GM23248 (cell line): Measurements from ENCODE around the gene ZBED4. TPM values are rescaled to one million over a fixed set of nuclear protein-coding genes. Genes with fewer than 3 reads are reported as not detected.

Experiments used
- DNase-seq: peaks from one replicate; pipeline ENCODE4 v3.0.0-alpha.2; 2015
- H2AFZ ChIP-seq: fragments of 200-600 bp; sonication (generic); 2 replicates; pipeline ENCODE4 v1.6.1; 2016; ENCODE audit warnings: antibody characterized with exemption
- H3F3A ChIP-seq: fragments of 200-600 bp; sonication (generic); 2 replicates; pipeline ENCODE4 v1.6.1; 2016; ENCODE audit warnings: mild to moderate bottlenecking, antibody characterized with exemption, mixed run types; ENCODE audit not compliant: insufficient read depth
- H3K27ac ChIP-seq: fragments of 200-600 bp; sonication (generic); 2 replicates; pipeline ENCODE4 v1.5.1; 2016; ENCODE audit warnings: mild to moderate bottlenecking
- H3K27me3 ChIP-seq: fragments of 200-600 bp; sonication (generic); replicated peaks from 2 replicates; pipeline ENCODE4 v1.6.1; 2016; ENCODE audit warnings: mild to moderate bottlenecking; ENCODE audit not compliant: insufficient read depth
- H3K36me3 ChIP-seq: fragments of 200-600 bp; sonication (generic); 2 replicates; pipeline ENCODE4 v1.6.1; 2016; ENCODE audit warnings: low read depth, mild to moderate bottlenecking
- H3K4me1 ChIP-seq: fragments of 200-600 bp; sonication (generic); 2 replicates; pipeline ENCODE4 v1.6.1; 2016; ENCODE audit warnings: mild to moderate bottlenecking; ENCODE audit not compliant: insufficient read depth
- H3K4me2 ChIP-seq: fragments of 200-600 bp; sonication (generic); one replicate; pipeline ENCODE4 v1.6.1; 2016; ENCODE audit warnings: mild to moderate bottlenecking; ENCODE audit not compliant: unreplicated experiment
- H3K4me3 ChIP-seq: fragments of 200-600 bp; sonication (generic); 2 replicates; pipeline ENCODE4 v1.5.1; 2016; ENCODE audit warnings: mild to moderate bottlenecking
- H3K79me2 ChIP-seq: fragments of 200-600 bp; sonication (generic); 2 replicates; pipeline ENCODE4 v1.6.1; 2016; ENCODE audit warnings: mild to moderate bottlenecking; ENCODE audit not compliant: insufficient read depth
- H3K9ac ChIP-seq: fragments of 200-600 bp; sonication (generic); 2 replicates; pipeline ENCODE4 v1.6.1; 2016; ENCODE audit warnings: mild to moderate bottlenecking
- H3K9me2 ChIP-seq: fragments of 200-600 bp; sonication (generic); 2 replicates; pipeline ENCODE4 v1.6.1; 2016; ENCODE audit warnings: mixed run types, mild to moderate bottlenecking, moderate library complexity; ENCODE audit not compliant: insufficient read depth
- H3K9me3 ChIP-seq: fragments of 200-600 bp; sonication (generic); one replicate; pipeline ENCODE4 v1.6.1; 2017; ENCODE audit warnings: low read depth
- H4K20me1 ChIP-seq: fragments of 200-600 bp; sonication (generic); 2 replicates; pipeline ENCODE4 v1.6.0; 2016; ENCODE audit not compliant: insufficient read depth
- EZH2 ChIP-seq: fragments of 200-600 bp; sonication (generic); IDR thresholded peaks from 2 replicates; pipeline ENCODE4 v1.6.1; 2018; ENCODE audit warnings: antibody characterized with exemption, mild to moderate bottlenecking; ENCODE audit not compliant: insufficient read depth, poor library complexity, severe bottlenecking
- EZH2phosphoT487 ChIP-seq: fragments of 200-600 bp; sonication (generic); IDR thresholded peaks from 2 replicates; pipeline ENCODE4 v1.6.1; 2018; ENCODE audit warnings: antibody characterized with exemption, moderate library complexity, mild to moderate bottlenecking, low read depth; ENCODE audit not compliant: insufficient read depth
- WGBS, 2 experiments: methylation state at CpG; one replicate each; pipeline ENCODE4 v1.1.6; 2015 to 2017; ENCODE audit warnings: low lambda C conversion rate in 2 of 2, low coverage in 1 of 2; ENCODE audit errors: missing lambda C conversion rate in 2 of 2; 5-methylcytosine and 5-hydroxymethylcytosine counted together
- in situ Hi-C: fragments of 300-500 bp; cut with MboI; formaldehyde crosslinking; loops from 2 replicates; pipeline ENCODE4 v1.15.0; 2020
- polyA plus RNA-seq: library from polyadenylated mRNA; unstranded; fragments of >200 nt; fragmentation: Nextera tagmentation; extraction: Ambion mirVana; gene quantifications from 2 replicates; pipeline ENCODE4 v1.2.1, GENCODE V29; 2016
- total RNA-seq: library from RNA; depleted of rRNA; stranded (reverse); fragments of >200 nt; shearing (Covaris generic); gene quantifications from 2 replicates; pipeline ENCODE4 v1.2.3, GENCODE V29; 2014

ZBED4 gene
- total and polyA plus RNA-seq, 2 experiments from 2014 or later = 5.0 to 7.7 TPM

DNA sequence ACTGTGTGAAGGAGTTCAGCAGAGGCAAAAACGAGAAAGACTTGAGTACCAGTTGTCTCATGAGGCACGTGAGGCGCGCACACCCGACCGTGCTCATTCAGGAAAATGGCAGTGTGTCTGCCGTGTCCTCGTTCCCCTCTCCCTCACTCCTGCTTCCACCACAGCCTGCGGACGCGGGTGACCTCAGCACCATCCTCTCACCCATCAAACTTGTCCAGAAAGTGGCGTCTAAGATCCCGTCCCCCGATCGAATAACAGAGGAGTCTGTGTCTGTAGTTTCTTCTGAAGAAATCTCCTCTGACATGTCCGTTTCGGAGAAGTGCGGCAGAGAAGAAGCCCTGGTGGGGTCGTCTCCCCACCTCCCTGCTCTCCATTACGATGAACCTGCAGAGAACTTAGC lies 30.4 kb downstream of the ZBED4 start:
- no peak overlapping the region for H3K9ac ChIP-seq
- no peak overlapping the region for H3K27ac ChIP-seq
- H3K79me2 ChIP-seq = peaks cover 96% of the 10 kb centered on the region
- no peaks in the 10 kb centered on the region for H3K27me3 ChIP-seq
- DNase-seq = no peak
- H3K4me1 ChIP-seq = no peaks in the 10 kb centered on the region
- no peaks in the 10 kb centered on the region; the same call in 1 of the 2 replicates for H3F3A ChIP-seq
- H2AFZ ChIP-seq = no peak overlapping the region
- no peaks in the 10 kb centered on the region for H3K9me3 ChIP-seq
- in situ Hi-C loops = no loop called here
- TF ChIP-seq EZH2 (no peak), EZH2phosphoT487 (no peak)
- H3K36me3 ChIP-seq = peaks cover 21% of the 10 kb centered on the region; the same call in 1 of the 2 replicates
- no peak overlapping the region for H3K4me3 ChIP-seq
- H4K20me1 ChIP-seq = peaks cover 8% of the 10 kb centered on the region; the same call in 1 of the 2 replicates
- no peaks in the 10 kb centered on the region for H3K9me2 ChIP-seq
- WGBS, 2 experiments = 98% methylated on average over 20 of the region's 20 CpGs
- no peak overlapping the region for H3K4me2 ChIP-seq

- H3K27ac ChIP-seq = no peak overlapping the region
- no peaks in the 10 kb centered on the region for H3K9me3 ChIP-seq
- H3K4me3 ChIP-seq = no peak overlapping the region
- peaks cover 21% of the 10 kb centered on the region; the same call in 1 of the 2 replicates for H3K36me3 ChIP-seq
- in situ Hi-C loops = no loop called here
- peaks cover 97% of the 10 kb centered on the region for H3K79me2 ChIP-seq
- H3K9ac ChIP-seq = no peak overlapping the region
- H3F3A ChIP-seq = no peaks in the 10 kb centered on the region; the same call in 1 of the 2 replicates
- H3K9me2 ChIP-seq = no peaks in the 10 kb centered on the region
- H2AFZ ChIP-seq = no peak overlapping the region
- H4K20me1 ChIP-seq = peaks cover 8% of the 10 kb centered on the region; the same call in 1 of the 2 replicates
- no peak overlapping the region for H3K4me2 ChIP-seq
- WGBS, 2 experiments = 93 to 95% methylated on average over 30 to 31 of the region's 31 CpGs
- no peak for TF ChIP-seq EZH2phosphoT487
- TF ChIP-seq EZH2 = no peak
- no peaks in the 10 kb centered on the region for H3K4me1 ChIP-seq
- DNase-seq = no peak
- no peaks in the 10 kb centered on the region for H3K27me3 ChIP-seq
Measured at GRCh38 chr22:49884503-49885260, 31.0 kb downstream of the ZBED4 start.

DNA sequence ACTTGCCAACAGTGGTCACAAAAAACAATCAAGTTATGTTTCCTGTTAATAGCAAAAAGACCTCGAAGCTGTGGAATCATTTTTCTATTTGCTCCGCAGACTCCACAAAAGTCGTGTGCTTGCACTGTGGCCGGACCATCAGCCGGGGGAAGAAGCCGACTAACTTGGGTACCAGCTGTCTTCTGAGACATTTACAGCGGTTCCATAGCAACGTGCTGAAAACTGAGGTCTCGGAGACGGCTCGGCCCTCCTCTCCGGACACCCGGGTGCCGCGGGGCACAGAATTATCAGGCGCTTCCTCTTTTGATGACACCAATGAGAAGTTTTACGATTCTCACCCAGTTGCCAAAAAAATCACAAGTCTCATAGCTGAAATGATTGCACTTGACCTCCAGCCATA lies 31.6 kb downstream of the ZBED4 start:
- no peak overlapping the region for H3K27ac ChIP-seq
- H3F3A ChIP-seq = no peaks in the 10 kb centered on the region; the same call in 1 of the 2 replicates
- no peak overlapping the region for H3K9ac ChIP-seq
- no peak for DNase-seq
- no peaks in the 10 kb centered on the region for H3K9me2 ChIP-seq
- H3K27me3 ChIP-seq = no peaks in the 10 kb centered on the region
- TF ChIP-seq EZH2phosphoT487 (no peak), EZH2 (no peak)
- no peak overlapping the region for H3K4me3 ChIP-seq
- peaks cover 21% of the 10 kb centered on the region; the same call in 1 of the 2 replicates for H3K36me3 ChIP-seq
- in situ Hi-C loops = no loop called here
- peaks cover 8% of the 10 kb centered on the region; the same call in 1 of the 2 replicates for H4K20me1 ChIP-seq
- H3K4me2 ChIP-seq = no peak overlapping the region
- WGBS, 2 experiments = 97 to 99% methylated on average over 16 to 17 of the region's 17 CpGs
- H3K79me2 ChIP-seq = peaks cover 97% of the 10 kb centered on the region
- no peaks in the 10 kb centered on the region for H3K4me1 ChIP-seq
- H3K9me3 ChIP-seq = no peaks in the 10 kb centered on the region
- H2AFZ ChIP-seq = no peak overlapping the region

- in situ Hi-C loops = no loop called here
- no peak for DNase-seq
- H3K9me2 ChIP-seq = no peaks in the 10 kb centered on the region
- no peak overlapping the region for H3K4me3 ChIP-seq
- peaks cover 97% of the 10 kb centered on the region for H3K79me2 ChIP-seq
- no peak overlapping the region for H3K4me2 ChIP-seq
- H3K4me1 ChIP-seq = no peaks in the 10 kb centered on the region
- WGBS, 2 experiments = 97 to 99% methylated on average over 34 to 35 of the region's 35 CpGs
- no peak overlapping the region for H3K9ac ChIP-seq
- H3K9me3 ChIP-seq = no peaks in the 10 kb centered on the region
- H3K36me3 ChIP-seq = peaks cover 22% of the 10 kb centered on the region; the same call in 1 of the 2 replicates
- H3K27ac ChIP-seq = no peak overlapping the region
- H3F3A ChIP-seq = no peaks in the 10 kb centered on the region; the same call in 1 of the 2 replicates
- H4K20me1 ChIP-seq = peaks cover 8% of the 10 kb centered on the region; the same call in 1 of the 2 replicates
- H3K27me3 ChIP-seq = no peaks in the 10 kb centered on the region
- no peak overlapping the region for H2AFZ ChIP-seq
- TF ChIP-seq EZH2phosphoT487 (no peak), EZH2 (no peak)
Measured at GRCh38 chr22:49885881-49886280, 32.2 kb downstream of the ZBED4 start.
